ENCODE data around the gene NRCAM. TPM values are rescaled to one million over a fixed set of nuclear protein-coding genes. Genes with fewer than 3 reads are reported as not detected.
A peak's percentile ranks its signal among the peaks of the same experiment; 100 is the strongest.

Gene NRCAM
- total RNA-seq, 1 experiment from 2014 or later, result 45.7 TPM

DNA sequence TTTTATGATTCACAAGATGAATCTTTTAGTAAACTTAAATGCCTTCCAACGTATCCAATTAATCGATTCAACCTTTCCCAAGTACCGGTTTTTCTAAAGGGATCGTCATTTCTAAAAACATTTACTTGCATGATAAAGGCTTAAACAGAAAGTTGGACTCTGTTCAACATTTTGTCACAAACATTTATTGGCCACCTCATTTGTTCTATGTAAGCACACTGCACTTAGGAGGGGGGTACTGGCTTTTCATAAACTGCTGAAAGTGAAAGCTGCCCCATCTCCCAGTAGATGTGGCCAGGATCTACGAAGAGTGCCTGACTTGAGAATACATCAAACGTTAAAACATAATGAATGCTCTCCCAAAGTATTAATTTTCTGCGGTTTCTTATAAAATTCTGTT lies 288.8 kb downstream of the NRCAM start:
- Histone ChIP-seq H3K27me3 (replicated peaks; ENCODE audit: insufficient read depth, low read depth, low read length, poor library complexity) (no peaks in the 10 kb centered on the region), H3K4me1 (ENCODE audit: insufficient read depth, low read length, poor library complexity, severe bottlenecking) (no peaks in the 10 kb centered on the region), H3K9me3 (ENCODE audit: low read depth, low read length, poor library complexity, severe bottlenecking) (no peaks in the 10 kb centered on the region), H3K4me3 (ENCODE audit: low read depth, low read length, poor library complexity, severe bottlenecking) (no peak overlapping the region), H3K27ac (ENCODE audit: low read depth, low read length, poor library complexity, severe bottlenecking) (no peak overlapping the region), H3K36me3 (ENCODE audit: insufficient read depth, low read length, poor library complexity, severe bottlenecking) (no peaks in the 10 kb centered on the region)
- ChIA-PET POLR2A (ENCODE audit: low non-redundant PET) (interaction anchor here (0.6 kb wide), 1 partner anchor 135 kb away, joined by 3 read pairs; no protein-coding TSS in a partner anchor), CTCF (interaction anchor here (0.6 kb wide), 1 partner anchor 283 kb away, joined by 3 read pairs; no protein-coding TSS in a partner anchor)
- intact Hi-C loops (cut with micrococcal nuclease; ENCODE audit: unreplicated experiment), result no loop called here
- DNase-seq (ENCODE audit: low spot score), result peak; percentile 37
- no TSS peak for BruUV-seq (replicated peaks)
- TF ChIP-seq EZH2 (IDR thresholded peaks at IDR 0.05; ENCODE audit: borderline replicate concordance, low read depth, low read length, poor library complexity, severe bottlenecking) (no peak), CTCF (conservative IDR thresholded peaks at IDR 0.05; ENCODE audit: low read depth, low read length) (no peak)

- Histone ChIP-seq H3K9me3 (ENCODE audit: low read depth, low read length, poor library complexity, severe bottlenecking) (no peaks in the 10 kb centered on the region), H3K4me3 (ENCODE audit: low read depth, low read length, poor library complexity, severe bottlenecking) (no peak overlapping the region), H3K27ac (ENCODE audit: low read depth, low read length, poor library complexity, severe bottlenecking) (no peak overlapping the region), H3K27me3 (replicated peaks; ENCODE audit: insufficient read depth, low read depth, low read length, poor library complexity) (no peaks in the 10 kb centered on the region), H3K4me1 (ENCODE audit: insufficient read depth, low read length, poor library complexity, severe bottlenecking) (no peaks in the 10 kb centered on the region), H3K36me3 (ENCODE audit: insufficient read depth, low read length, poor library complexity, severe bottlenecking) (no peaks in the 10 kb centered on the region)
- CTCF ChIA-PET, result no interaction called here
- DNase-seq (ENCODE audit: low spot score), result no peak
- no TSS peak for BruUV-seq (replicated peaks)
- TF ChIP-seq EZH2 (IDR thresholded peaks at IDR 0.05; ENCODE audit: borderline replicate concordance, low read depth, low read length, poor library complexity, severe bottlenecking) (no peak), CTCF (conservative IDR thresholded peaks at IDR 0.05; ENCODE audit: low read depth, low read length) (no peak)
- POLR2A ChIA-PET (ENCODE audit: low non-redundant PET), result no interaction called here
- intact Hi-C loops (cut with micrococcal nuclease; ENCODE audit: unreplicated experiment), result no loop called here
Measured at GRCh38 chr7:108166687-108167086, 289.5 kb downstream of the NRCAM start.

DNA sequence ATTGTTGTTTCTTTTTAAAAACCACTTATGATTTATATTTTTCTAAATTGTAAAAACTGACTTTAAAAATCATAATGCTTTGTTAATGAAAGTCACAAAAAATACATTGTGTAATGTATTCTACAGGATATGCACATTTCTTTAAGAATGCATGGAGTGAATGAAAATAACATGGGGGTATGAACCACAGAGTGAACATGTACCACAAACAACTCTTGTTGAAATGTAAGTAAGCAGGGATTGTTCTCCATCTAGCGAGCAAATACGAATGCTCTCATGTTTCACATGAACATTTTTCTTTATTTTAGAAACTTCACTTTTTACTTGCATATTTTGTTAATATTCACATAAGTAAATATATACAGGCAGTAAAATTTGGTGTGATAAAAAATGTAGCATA lies 290.5 kb downstream of the NRCAM start:
- Histone ChIP-seq H3K9me3 (ENCODE audit: low read depth, low read length, poor library complexity, severe bottlenecking) (no peaks in the 10 kb centered on the region), H3K27me3 (replicated peaks; ENCODE audit: insufficient read depth, low read depth, low read length, poor library complexity) (no peaks in the 10 kb centered on the region), H3K27ac (ENCODE audit: low read depth, low read length, poor library complexity, severe bottlenecking) (no peak overlapping the region), H3K36me3 (ENCODE audit: insufficient read depth, low read length, poor library complexity, severe bottlenecking) (no peaks in the 10 kb centered on the region), H3K4me3 (ENCODE audit: low read depth, low read length, poor library complexity, severe bottlenecking) (no peak overlapping the region), H3K4me1 (ENCODE audit: insufficient read depth, low read length, poor library complexity, severe bottlenecking) (no peaks in the 10 kb centered on the region)
- no TSS peak for BruUV-seq (replicated peaks)
- CTCF ChIA-PET, result no interaction called here
- intact Hi-C loops (cut with micrococcal nuclease; ENCODE audit: unreplicated experiment), result no loop called here
- no peak for DNase-seq (ENCODE audit: low spot score)
- no peak for TF ChIP-seq CTCF (conservative IDR thresholded peaks at IDR 0.05; ENCODE audit: low read depth, low read length)
- TF ChIP-seq EZH2 (IDR thresholded peaks at IDR 0.05; ENCODE audit: borderline replicate concordance, low read depth, low read length, poor library complexity, severe bottlenecking), result no peak
- POLR2A ChIA-PET (ENCODE audit: low non-redundant PET), result no interaction called here

Measured in A673 (cell line).